ENCODE data around the gene ERCC4. TPM values are rescaled to one million over a fixed set of nuclear protein-coding genes. Genes with fewer than 3 reads are reported as not detected.

The ERCC4 gene
- total RNA-seq, 1 donor from 2014 or later = 9.6 TPM

DNA sequence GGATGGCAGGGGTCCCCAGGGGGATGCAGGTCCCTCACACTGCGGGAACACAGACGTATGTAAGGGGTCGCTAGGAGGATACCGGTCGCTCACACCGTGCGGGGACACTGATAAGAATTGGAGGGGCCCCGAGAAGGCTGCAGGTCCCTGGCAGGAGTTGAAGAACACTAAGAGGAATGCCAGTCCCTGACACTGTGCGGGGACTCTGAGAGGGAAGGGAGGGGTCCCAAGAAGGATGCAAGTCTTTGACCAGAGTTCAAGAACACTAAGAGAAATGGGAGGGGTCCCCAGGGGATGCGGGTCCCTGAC lies 510 bp downstream of the ERCC4 start:
- Histone ChIP-seq H3K4me1 (peaks cover 7% of the 10 kb centered on the region), H3K36me3 (peaks cover 5% of the 10 kb centered on the region), H3K9me3 (no peaks in the 10 kb centered on the region), H3K27ac (peak overlapping the region; percentile 88), H3K27me3 (no peaks in the 10 kb centered on the region), H3K4me3 (peak overlapping the region; percentile 93)
- TF ChIP-seq, protein P1, sequence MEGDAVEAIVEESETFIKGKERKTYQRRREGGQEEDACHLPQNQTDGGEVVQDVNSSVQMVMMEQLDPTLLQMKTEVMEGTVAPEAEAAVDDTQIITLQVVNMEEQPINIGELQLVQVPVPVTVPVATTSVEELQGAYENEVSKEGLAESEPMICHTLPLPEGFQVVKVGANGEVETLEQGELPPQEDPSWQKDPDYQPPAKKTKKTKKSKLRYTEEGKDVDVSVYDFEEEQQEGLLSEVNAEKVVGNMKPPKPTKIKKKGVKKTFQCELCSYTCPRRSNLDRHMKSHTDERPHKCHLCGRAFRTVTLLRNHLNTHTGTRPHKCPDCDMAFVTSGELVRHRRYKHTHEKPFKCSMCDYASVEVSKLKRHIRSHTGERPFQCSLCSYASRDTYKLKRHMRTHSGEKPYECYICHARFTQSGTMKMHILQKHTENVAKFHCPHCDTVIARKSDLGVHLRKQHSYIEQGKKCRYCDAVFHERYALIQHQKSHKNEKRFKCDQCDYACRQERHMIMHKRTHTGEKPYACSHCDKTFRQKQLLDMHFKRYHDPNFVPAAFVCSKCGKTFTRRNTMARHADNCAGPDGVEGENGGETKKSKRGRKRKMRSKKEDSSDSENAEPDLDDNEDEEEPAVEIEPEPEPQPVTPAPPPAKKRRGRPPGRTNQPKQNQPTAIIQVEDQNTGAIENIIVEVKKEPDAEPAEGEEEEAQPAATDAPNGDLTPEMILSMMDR (IDR thresholded peaks at IDR 0.05) = no peak
- DNase-seq (no peak), ATAC-seq (no peak)
- intact Hi-C loops (cut with DNase I) = loop anchor here (10.0 kb wide), 2 partner anchors 324 to 604 kb away; no protein-coding TSS in a partner anchor

DNA sequence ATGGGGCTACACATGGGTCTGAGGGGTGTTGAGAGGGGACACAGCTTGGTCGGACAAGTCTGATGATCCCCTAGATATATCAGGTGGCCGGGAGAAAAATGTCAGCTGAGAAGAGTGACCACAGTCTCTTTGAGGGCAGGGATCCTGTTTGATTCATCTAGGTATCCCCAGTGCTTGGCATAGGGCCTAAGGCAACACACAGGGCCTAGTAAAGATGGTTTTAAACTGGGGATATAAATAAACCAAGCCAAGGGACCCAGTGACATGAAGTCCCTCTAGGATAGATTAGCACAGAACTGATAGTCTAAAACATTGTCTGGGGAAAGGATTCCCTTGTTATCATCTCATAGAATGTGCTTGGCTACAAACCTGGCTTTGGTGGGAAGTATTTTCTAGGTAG lies 1.4 kb downstream of the ERCC4 start:
- ATAC-seq = no peak
- peaks cover 8% of the 10 kb centered on the region for H3K36me3 ChIP-seq
- no peak overlapping the region for H3K4me3 ChIP-seq
- no peaks in the 10 kb centered on the region for H3K27me3 ChIP-seq
- H3K9me3 ChIP-seq = no peaks in the 10 kb centered on the region
- intact Hi-C loops (cut with DNase I) = loop anchor here (10.0 kb wide), 2 partner anchors 323 to 603 kb away; no protein-coding TSS in a partner anchor
- TF ChIP-seq, protein P1 (IDR thresholded peaks at IDR 0.05) = no peak
- no peak overlapping the region for H3K27ac ChIP-seq
- H3K4me1 ChIP-seq = peaks cover 7% of the 10 kb centered on the region
- DNase-seq = no peak

DNA sequence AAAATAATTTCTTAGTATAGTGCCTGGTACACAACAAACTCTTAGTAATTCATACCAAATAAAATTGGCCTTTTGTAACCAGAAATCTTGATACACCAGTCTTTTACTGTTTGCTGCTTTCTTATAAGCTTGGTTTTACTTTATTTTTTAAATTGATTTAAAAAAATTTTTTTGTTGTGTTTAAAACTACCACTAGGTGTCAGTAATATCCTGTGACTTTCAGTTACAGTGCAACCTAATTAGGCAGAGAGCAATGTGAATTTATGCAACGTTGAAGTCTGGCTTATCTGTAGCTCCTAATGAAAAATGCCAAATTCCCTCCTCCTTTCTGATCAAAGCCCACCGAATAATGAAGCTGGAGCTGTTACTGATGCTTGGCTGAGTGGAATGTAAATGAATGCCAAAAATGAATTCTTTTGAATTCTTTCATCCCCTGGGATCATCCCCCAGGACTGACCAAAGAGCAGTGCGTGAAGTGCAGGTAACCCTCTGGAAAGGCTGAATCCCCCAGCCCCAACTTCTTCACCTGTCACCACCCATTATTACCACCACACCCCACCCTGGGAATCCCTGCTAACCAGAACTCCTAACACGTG lies 3.8 kb downstream of the ERCC4 start:
- Histone ChIP-seq H3K27me3 (no peaks in the 10 kb centered on the region), H3K4me1 (peaks cover 7% of the 10 kb centered on the region), H3K9me3 (no peaks in the 10 kb centered on the region), H3K4me3 (no peak overlapping the region), H3K27ac (no peak overlapping the region), H3K36me3 (peaks cover 16% of the 10 kb centered on the region)
- ATAC-seq = no peak
- DNase-seq = no peak
- intact Hi-C loops (cut with DNase I) = loop anchor here (10.0 kb wide), 2 partner anchors 321 to 601 kb away; no protein-coding TSS in a partner anchor
- TF ChIP-seq, protein P1 (IDR thresholded peaks at IDR 0.05) = peak; percentile 67

DNA sequence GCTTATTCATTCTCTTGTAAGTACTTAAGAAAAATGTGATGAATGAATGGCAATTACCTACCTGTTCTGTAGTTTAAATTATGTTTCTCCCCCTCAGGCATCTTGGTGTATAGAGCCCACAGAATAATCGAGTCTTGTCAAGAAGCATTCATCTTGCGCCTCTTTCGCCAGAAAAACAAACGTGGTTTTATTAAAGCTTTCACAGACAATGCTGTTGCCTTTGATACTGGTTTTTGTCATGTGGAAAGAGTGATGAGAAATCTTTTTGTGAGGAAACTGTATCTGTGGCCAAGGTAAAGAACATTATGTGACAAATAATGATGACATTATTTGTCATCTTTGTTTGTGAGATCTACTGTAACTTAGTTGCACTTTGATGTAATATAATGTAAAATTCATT lies 6.5 kb downstream of the ERCC4 start:
- no peak for DNase-seq
- H3K36me3 ChIP-seq = peaks cover 16% of the 10 kb centered on the region
- TF ChIP-seq, protein P1 (IDR thresholded peaks at IDR 0.05) = no peak
- H3K27ac ChIP-seq = no peak overlapping the region
- no peak overlapping the region for H3K4me3 ChIP-seq
- no peaks in the 10 kb centered on the region for H3K27me3 ChIP-seq
- intact Hi-C loops (cut with DNase I) = loop anchor here (10.0 kb wide), 2 partner anchors 318 to 598 kb away; no protein-coding TSS in a partner anchor
- no peak for ATAC-seq
- H3K9me3 ChIP-seq = no peaks in the 10 kb centered on the region
- H3K4me1 ChIP-seq = no peaks in the 10 kb centered on the region

DNA sequence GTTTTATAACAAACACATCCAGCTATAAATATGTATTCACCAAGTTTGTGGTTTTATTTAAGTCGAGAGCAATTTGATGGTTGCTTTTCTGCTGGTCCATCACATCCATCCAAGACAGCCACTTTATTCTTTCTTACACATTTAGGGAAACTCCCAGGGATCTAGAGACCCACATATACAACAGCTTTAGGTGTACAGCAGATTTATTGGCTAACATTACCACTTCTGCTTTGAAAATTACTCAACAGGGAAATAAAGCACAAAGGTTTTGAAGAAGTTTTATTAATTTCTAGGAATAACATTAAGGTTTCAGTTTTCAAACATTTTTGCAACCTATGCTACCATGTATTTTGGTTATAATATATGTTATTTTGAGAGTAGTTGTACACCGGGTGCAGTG lies 6.9 kb downstream of the ERCC4 start:
- TF ChIP-seq, protein P1 (IDR thresholded peaks at IDR 0.05) = no peak
- intact Hi-C loops (cut with DNase I) = loop anchor here (10.0 kb wide), 2 partner anchors 318 to 598 kb away; no protein-coding TSS in a partner anchor
- Histone ChIP-seq H3K36me3 (peaks cover 16% of the 10 kb centered on the region), H3K4me3 (no peak overlapping the region), H3K4me1 (no peaks in the 10 kb centered on the region), H3K27ac (no peak overlapping the region), H3K9me3 (no peaks in the 10 kb centered on the region), H3K27me3 (no peaks in the 10 kb centered on the region)
- ATAC-seq (peak; percentile 22), DNase-seq (no peak)
